Measurements from ENCODE around the gene UBE2E2.

DNA sequence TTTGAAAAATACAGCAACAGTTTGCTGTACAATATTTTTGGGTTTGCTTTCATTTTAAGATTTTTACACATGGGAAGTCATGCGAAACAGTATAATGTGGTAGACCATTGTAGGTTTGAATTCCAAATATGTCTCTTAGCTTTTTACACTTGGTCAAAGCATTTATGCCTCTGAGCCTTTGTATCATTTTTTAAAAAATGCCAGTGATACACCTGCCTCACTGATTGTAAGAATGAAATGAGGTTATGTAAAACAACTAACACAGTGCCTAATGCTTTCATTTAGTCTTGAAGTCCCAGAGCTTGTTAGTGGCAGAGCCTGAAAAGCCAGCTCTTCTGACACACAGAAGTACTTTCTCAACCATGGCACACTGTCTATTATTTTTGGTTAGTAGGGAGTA, 202.0 kb downstream of the UBE2E2 start:
- TF ChIP-seq GATA3 (IDR thresholded peaks at IDR 0.05; ENCODE audit: low read depth, low read length) (no peak), GATA2 (IDR thresholded peaks at IDR 0.05; ENCODE audit: low read depth, low read length) (no peak)

All from SH-SY5Y (cell line).